Inflammatory macrophage treated with lipopolysaccharide for 4 hours (primary cell): Measurements from ENCODE around the gene TAGLN.
A peak's percentile ranks its signal among the peaks of the same experiment; 100 is the strongest.
"Not testable (repeated sequence)": the region's sequence is repeated elsewhere in the genome, so short reads cannot be mapped to it uniquely, and the experiment has no call there.

Experiments used
- DNase-seq: peaks from one replicate; pipeline ENCODE4 v3.0.0-alpha.2; 2020

TAGLN gene

DNA sequence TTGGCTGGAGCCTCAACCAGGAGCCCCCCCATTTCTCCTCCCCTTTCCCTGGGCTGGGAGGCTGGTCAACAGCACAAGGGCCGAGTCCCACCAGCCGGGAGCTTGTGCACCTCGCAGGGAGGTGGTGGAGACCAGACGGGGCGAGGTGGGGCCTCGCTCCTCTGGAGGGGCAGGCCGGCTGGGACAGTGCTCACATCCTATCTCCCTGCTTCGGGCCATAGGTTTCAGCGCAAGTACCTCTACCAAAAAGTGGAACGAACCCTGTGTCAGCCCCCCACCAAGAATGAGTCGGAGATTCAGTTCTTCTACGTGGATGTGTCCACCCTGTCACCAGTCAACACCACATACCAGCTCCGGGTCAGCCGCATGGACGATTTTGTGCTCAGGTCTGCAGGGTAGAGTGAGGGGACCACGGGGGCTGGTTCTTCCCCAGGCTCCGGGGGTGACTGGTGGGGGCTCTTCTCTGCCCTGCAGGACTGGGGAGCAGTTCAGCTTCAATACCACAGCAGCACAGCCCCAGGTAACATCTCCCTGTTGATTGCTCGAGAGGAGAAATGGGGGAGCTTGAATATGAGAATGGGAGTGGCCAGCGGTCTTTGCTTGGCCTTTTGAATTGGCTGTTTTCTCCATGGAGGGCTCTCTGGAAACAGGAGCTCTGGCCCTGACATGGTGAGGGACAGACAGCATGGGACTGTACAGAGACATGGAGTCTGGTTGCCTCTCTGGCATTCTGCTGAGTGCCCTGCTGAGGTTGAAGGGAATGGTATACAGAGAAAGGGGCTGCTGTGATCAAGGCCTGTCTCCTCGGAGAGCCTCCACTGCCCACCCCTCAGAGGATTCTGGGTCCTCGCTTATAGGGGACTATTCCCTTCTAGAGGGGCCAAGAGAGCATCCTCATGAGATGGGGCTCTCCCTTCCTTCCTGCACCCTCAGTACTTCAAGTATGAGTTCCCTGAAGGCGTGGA, 17.3 kb upstream of the TAGLN start:
- no peak for DNase-seq

- DNase-seq: no peak
Observed at GRCh38 chr11:117182551-117182935, 16.6 kb upstream of the TAGLN start.

DNA sequence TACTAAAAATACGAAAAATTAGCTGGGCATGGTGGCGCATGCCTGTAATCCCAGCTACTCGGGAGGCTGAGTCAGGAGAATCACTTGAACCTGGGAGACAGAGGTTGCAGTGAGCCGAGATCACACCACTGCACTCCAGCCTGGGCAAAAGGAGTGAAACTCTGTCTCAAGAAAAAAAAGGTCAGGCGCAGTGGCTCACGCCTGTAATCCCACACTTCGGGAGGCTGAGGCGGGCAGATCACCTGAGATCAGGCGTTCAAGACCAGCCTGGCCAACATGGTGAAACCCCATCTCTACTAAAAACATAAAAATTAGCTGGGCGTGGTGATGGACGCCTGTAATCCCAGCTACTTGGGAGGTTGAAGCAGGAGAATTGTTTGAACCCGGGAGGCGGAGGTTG, 16.0 kb upstream of the TAGLN start:
- DNase-seq: not testable (repeated sequence)

DNA sequence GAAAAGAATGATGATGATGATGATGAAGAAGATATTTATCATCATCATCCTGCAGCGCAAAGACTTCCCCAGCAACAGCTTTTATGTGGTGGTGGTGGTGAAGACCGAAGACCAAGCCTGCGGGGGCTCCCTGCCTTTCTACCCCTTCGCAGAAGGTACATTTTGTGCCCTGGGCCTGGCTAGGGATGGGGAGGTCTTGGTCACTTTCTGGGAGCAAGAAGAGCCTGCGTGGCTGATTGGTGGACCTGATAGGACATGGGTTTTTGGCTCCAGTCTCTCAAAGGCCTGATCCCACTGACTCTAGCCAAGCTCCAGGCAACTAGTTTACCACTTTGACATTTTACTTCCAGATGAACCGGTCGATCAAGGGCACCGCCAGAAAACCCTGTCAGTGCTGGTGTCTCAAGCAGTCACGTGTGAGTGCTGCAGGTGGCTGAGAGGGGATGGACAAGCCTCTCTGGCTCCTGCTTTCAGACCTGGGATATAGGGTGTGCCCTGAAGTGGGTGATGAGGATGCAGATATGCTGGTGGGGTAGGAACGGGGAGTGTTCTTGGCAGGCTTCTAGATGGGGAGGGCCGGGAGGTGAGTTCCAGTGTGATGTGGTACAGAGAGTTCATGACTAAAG, 15.3 kb upstream of the TAGLN start:
- DNase-seq: no peak

GRCh38 chr11:117185736-117186430, 13.3 kb upstream of the TAGLN start:
- DNase-seq: peak; percentile 75

- DNase-seq: no peak
Observed at GRCh38 chr11:117186431-117186761, 12.8 kb upstream of the TAGLN start.

- no peak for DNase-seq
Observed at GRCh38 chr11:117187007-117187406, 12.2 kb upstream of the TAGLN start.

GRCh38 chr11:117187428-117187798, 11.8 kb upstream of the TAGLN start:
- DNase-seq: no peak

DNA sequence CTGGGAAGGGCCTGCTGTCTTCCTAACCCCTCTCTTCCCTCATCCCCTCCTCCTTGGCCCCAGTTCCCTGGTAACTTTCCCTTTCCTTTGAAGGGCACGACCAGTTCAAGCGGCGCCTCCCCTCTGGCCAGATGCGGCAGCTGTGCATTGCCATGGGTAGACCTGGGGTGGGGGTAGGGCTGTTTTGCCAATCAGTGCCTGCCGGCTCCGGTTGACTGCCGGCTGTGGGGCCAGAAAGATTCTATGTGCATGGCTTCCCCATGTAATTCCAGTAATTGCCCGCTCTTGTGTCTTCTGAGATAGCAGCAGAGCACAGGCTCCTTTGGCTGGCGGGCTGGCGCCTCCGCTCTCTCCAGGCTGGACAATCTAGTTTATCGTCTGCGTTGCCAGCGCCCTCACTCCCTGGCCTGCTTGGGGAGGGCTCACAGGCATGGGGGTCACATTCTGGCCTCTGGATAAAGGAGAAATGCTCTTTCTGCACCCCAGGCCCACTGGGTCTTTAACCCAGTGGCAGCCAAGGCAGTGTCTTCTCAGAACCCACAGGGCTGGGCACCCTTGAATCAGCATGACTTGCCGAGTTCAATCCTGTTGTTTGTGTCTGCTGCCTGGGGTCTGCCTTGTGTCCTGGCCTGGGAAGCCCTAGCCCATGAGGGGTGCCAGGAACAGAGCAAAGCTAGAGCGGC, 11.2 kb upstream of the TAGLN start:
- no peak for DNase-seq

DNA sequence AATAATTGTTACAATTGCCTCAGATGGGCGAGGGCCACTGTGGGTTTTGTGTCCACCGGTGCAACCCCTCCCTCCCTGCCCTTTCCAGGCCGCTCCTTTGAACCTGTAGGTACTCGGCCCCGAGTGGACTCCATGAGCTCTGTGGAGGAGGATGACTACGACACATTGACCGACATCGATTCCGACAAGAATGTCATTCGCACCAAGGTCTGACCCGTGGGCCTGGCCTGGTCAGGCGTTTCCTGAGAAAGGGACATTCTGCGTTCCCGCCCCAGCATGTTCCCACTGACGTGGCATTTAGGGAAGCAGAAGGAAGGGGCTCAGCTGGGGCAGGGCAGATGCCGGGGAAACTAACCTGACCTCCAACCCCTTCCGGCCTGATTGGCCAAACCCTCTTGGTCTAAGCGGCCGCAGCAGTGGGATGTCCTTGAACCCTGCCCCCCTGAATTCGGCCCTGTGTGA, 10.5 kb upstream of the TAGLN start:
- DNase-seq: peak; percentile 86

DNA sequence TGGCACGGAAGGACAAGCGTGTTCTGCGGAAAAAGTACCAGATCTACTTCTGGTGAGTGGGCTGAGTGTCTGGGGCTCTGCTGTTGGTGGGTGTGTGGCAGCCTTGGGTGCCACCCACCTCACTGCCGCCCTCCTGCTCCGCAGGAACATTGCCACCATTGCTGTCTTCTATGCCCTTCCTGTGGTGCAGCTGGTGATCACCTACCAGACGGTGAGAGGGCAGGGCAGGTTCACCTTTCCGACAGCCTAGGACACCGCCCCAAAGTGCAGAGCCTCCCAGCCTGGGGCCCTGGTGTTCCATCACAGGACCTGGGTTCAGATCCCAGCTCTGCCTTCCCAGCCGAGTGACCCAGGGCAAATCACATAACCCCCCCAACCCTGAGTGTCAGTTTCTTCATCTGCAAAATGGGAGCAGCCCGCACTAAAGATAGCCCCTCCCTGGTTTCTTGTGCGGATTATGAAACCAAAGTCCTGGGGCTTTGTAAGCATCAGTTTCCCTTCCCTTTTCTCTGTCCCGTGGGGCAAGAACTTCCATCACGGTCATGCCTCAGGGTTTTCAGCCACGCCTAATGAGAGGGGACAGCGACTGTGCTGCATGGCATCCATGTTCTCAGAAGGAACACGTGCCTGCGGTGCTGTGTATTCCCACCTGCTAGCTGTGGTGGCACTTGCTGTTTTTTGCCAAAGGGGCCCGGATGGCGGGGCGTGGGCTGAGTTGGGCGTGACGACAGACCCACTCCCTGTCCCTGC, 9.8 kb upstream of the TAGLN start:
- peak; percentile 98 for DNase-seq

DNA sequence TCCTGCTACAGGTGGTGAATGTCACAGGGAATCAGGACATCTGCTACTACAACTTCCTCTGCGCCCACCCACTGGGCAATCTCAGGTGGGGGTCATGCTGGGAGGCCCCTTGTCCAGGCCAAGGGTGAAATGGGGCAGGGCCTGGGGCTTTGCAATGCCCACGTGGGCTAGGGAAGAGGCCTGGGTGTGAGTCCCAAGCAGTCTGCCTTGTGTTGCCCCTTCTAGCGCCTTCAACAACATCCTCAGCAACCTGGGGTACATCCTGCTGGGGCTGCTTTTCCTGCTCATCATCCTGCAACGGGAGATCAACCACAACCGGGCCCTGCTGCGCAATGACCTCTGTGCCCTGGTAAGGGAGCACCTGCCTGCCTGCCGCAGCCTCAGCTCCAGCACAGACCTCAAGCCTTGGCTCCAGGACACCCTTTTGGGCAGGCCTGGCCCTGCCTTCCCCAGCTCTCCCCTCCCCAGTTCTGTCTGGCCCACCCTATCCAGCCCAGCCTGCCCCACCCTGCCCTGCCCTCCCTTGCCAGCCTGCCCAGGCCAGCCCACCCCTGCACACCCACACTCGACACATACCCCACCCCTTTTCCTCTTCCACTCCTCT, 9.1 kb upstream of the TAGLN start:
- no peak for DNase-seq

DNA sequence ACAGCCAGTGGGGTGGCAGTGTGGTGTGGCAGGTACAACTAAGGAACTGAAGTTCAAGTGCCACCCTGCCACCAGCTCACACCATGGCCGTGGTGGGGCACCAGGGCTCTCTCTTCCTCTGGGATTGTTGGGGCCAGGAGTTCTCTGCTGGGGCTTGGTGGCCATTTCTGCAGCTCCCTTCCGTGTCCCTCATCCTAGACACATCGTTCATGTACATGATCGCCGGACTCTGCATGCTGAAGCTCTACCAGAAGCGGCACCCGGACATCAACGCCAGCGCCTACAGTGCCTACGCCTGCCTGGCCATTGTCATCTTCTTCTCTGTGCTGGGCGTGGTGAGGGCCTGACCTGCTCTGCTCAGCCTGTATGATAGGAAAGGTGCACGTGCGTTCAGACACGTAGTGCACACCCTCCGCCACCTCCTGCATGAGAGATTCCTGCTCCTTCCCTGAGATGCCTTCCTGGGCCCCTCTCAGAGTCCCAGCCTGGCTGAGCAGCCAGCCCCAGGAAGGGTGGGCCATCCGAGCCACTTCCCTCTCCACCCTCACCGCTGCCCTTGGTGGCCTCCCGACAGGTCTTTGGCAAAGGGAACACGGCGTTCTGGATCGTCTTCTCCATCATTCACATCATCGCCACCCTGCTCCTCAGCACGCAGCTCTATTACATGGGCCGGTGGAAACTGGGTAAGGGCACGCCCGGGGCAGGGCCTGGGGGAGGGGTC, 7.3 kb upstream of the TAGLN start:
- DNase-seq: no peak

DNA sequence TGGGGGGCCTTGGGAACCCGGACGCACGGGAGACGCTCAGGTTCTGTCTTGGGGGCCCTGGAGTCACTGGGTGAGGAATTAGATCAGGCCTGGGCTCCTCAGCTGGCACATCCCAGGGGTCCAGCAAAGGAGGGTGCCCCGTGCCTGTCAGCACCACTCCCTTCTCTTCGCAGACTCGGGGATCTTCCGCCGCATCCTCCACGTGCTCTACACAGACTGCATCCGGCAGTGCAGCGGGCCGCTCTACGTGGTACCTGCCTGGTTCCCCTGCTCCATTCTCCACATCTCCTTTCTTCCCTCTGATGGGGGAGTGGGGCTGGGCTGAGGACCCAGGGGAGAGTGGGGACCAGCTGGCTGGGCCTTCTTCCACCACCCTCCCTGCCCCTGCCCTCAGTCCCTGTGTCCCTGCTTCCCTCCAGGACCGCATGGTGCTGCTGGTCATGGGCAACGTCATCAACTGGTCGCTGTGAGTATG, 6.7 kb upstream of the TAGLN start:
- no peak for DNase-seq

GRCh38 chr11:117193130-117194020, 5.8 kb upstream of the TAGLN start:
- no peak for DNase-seq

DNA sequence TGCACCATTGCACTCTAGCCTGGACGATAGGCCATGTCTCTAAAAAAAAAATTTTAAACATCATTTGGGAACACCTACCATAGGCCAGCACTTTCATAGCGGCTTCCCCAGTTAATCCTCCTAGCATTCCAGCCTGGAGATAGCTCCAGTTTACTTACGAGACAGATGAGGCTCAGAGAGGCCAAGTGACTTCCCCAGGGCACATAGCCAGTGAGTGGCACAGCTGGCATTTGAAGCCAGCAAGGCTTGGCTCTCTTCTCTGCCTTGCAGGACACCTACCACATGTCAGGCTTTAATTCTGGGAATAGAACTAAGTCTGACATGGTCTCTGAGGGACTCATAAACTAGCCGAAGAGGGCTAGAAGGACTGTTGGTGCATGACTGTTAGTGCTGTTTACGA, 4.9 kb upstream of the TAGLN start:
- no peak for DNase-seq

DNA sequence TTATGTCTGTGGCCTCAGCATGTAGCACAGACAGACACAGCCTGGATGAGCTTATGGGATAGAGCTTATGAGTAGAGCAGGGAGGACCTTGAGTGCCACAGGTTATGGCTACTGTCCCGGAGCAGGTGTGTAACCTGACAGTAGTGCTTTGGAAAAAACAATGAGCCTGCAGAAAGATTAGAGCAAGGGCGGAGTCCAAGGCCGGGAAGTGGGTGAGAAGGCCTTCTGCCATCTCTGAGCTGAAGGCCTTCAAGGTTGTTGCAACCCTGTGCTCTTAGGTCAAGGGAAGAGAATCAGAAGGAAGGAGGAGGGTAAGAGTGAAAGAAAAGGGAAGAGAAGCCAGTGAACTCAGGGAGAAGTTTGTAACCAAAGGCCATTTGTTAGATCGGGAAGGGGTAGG, 3.9 kb upstream of the TAGLN start:
- DNase-seq: no peak

DNA sequence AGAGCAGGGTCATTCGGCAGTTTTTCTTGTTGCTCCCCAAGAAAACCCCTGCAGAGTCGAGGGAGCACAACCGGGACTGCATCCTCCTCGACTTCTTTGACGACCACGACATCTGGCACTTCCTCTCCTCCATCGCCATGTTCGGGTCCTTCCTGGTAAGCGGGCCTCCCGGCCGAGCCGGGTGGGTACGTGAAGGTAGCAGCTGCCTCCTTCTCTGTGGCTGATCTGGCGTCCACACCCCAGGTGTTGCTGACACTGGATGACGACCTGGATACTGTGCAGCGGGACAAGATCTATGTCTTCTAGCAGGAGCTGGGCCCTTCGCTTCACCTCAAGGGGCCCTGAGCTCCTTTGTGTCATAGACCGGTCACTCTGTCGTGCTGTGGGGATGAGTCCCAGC, 3.4 kb upstream of the TAGLN start:
- no peak for DNase-seq

DNA sequence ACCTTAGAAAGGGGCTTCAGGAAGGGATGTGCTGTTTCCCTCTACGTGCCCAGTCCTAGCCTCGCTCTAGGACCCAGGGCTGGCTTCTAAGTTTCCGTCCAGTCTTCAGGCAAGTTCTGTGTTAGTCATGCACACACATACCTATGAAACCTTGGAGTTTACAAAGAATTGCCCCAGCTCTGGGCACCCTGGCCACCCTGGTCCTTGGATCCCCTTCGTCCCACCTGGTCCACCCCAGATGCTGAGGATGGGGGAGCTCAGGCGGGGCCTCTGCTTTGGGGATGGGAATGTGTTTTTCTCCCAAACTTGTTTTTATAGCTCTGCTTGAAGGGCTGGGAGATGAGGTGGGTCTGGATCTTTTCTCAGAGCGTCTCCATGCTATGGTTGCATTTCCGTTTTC, 2.2 kb upstream of the TAGLN start:
- DNase-seq: no peak
